Caco-2 (cell line): ENCODE data around the gene SPPL3. TPM values are rescaled to one million over a fixed set of nuclear protein-coding genes. Genes with fewer than 3 reads are reported as not detected.

Experiments used
- BruUV-seq: library from RNA; stranded (reverse); fragments of 400-500 nt; replicated peaks from 2 replicates; lab custom pipeline; 2021; lab: Mats Ljungman, UMichigan
- CTCF ChIA-PET: fragments of 300-600 bp; sonication (Branson Sonifier 250); formaldehyde crosslinking; loops from one replicate; lab custom pipeline; 2022; ENCODE audit warnings: antibody characterized with exemption; lab: Charles Lee
- POLR2A ChIA-PET: fragments of 300-600 bp; sonication (Branson Sonifier 250); formaldehyde crosslinking; loops from one replicate; lab custom pipeline; 2022; ENCODE audit warnings: antibody characterized with exemption; lab: Charles Lee
- DNase-seq, 2 experiments: peaks; one replicate each; pipeline versions ENCODE4 v3.0.0 to v3.0.0-alpha.2; 2020 to 2022
- H3K27me3 ChIP-seq: replicated peaks from 2 replicates; pipeline ENCODE4 v1.6.0; 2011; ENCODE audit warnings: low read length; ENCODE audit not compliant: control insufficient read depth, insufficient read depth
- H3K36me3 ChIP-seq: 2 replicates; pipeline ENCODE4 v1.5.1; 2011; ENCODE audit warnings: low read length; ENCODE audit not compliant: control insufficient read depth, insufficient read depth
- H3K4me1 ChIP-seq: fragments of 250-450 bp; sonication (Bioruptor Pico); 2 replicates; pipeline ENCODE4 v1.5.1; 2020; ENCODE audit warnings: mild to moderate bottlenecking
- H3K4me3 ChIP-seq: 2 replicates; pipeline ENCODE4 v1.5.1; 2011; ENCODE audit warnings: low read depth, mild to moderate bottlenecking, control low read depth, low read length
- H3K9me3 ChIP-seq: fragments of 250-450 bp; sonication (Bioruptor Pico); 2 replicates; pipeline ENCODE4 v1.5.1; 2020; ENCODE audit warnings: mild to moderate bottlenecking, moderate library complexity
- H3K27ac Mint-ChIP-seq: one replicate; pipeline ENCODE4 v1.8.0; 2022; ENCODE audit warnings: mixed read lengths; ENCODE audit not compliant: unreplicated experiment
- H3K27me3 Mint-ChIP-seq: one replicate; pipeline ENCODE4 v1.8.0; 2022; ENCODE audit warnings: mixed read lengths; ENCODE audit not compliant: insufficient read depth, unreplicated experiment
- H3K36me3 Mint-ChIP-seq: one replicate; pipeline ENCODE4 v1.8.0; 2022; ENCODE audit warnings: mild to moderate bottlenecking, mixed read lengths; ENCODE audit not compliant: insufficient read depth, unreplicated experiment
- H3K4me1 Mint-ChIP-seq: one replicate; pipeline ENCODE4 v1.8.0; 2022; ENCODE audit warnings: low read depth, mixed read lengths; ENCODE audit not compliant: unreplicated experiment
- H3K4me3 Mint-ChIP-seq: one replicate; pipeline ENCODE4 v1.8.0; 2022; ENCODE audit warnings: mild to moderate bottlenecking, moderate library complexity, mixed read lengths; ENCODE audit not compliant: unreplicated experiment
- H3K9me3 Mint-ChIP-seq: one replicate; pipeline ENCODE4 v1.8.0; 2022; ENCODE audit warnings: mixed read lengths; ENCODE audit not compliant: unreplicated experiment
- intact Hi-C: fragments of 100-400 bp; cut with micrococcal nuclease; formaldehyde crosslinking; loops from one replicate; pipeline ENCODE4 v1.10.0; 2022; ENCODE audit not compliant: unreplicated experiment
- total RNA-seq: library from RNA; stranded (reverse); gene quantifications from 2 replicates; pipeline ENCODE4 v1.2.3, GENCODE V29; 2022
- TF ChIP-seq, protein P1 (sequence below), 2 experiments: fragments of 200-600 bp in 1 of 2; IDR thresholded peaks; 1 replicate in 1 of 2; 2 replicates in 1 of 2; pipeline versions ENCODE4 v1.5.1 to v1.8.0; 2011 to 2022; ENCODE audit warnings: antibody characterized with exemption in 1 of 2, control low read depth in 1 of 2, inconsistent platforms in 1 of 2, low read depth in 1 of 2, low read length in 1 of 2, mild to moderate bottlenecking in 1 of 2, moderate library complexity in 1 of 2; ENCODE audit not compliant: insufficient read depth in 1 of 2, severe bottlenecking in 1 of 2, unreplicated experiment in 1 of 2

Gene SPPL3
- total RNA-seq, 1 experiment from 2014 or later = 63.4 TPM

GRCh38 chr12:120712610-120713009, 191.5 kb downstream of the SPPL3 start:
- H3K4me3 ChIP-seq = no peak overlapping the region
- ChIA-PET POLR2A (no interaction called here), CTCF (no interaction called here)
- no peaks in the 10 kb centered on the region; the same call in none of the 2 replicates for H3K36me3 ChIP-seq
- DNase-seq = no peak
- peaks cover 9% of the 10 kb centered on the region for H3K4me1 ChIP-seq
- no TSS peak for BruUV-seq
- Mint-ChIP-seq H3K4me3 (no peak overlapping the region), H3K36me3 (peaks cover 49% of the 10 kb centered on the region), H3K27me3 (no peaks in the 10 kb centered on the region), H3K9me3 (no peaks in the 10 kb centered on the region), H3K4me1 (peaks cover 6% of the 10 kb centered on the region), H3K27ac (no peak overlapping the region)
- TF ChIP-seq, protein P1, sequence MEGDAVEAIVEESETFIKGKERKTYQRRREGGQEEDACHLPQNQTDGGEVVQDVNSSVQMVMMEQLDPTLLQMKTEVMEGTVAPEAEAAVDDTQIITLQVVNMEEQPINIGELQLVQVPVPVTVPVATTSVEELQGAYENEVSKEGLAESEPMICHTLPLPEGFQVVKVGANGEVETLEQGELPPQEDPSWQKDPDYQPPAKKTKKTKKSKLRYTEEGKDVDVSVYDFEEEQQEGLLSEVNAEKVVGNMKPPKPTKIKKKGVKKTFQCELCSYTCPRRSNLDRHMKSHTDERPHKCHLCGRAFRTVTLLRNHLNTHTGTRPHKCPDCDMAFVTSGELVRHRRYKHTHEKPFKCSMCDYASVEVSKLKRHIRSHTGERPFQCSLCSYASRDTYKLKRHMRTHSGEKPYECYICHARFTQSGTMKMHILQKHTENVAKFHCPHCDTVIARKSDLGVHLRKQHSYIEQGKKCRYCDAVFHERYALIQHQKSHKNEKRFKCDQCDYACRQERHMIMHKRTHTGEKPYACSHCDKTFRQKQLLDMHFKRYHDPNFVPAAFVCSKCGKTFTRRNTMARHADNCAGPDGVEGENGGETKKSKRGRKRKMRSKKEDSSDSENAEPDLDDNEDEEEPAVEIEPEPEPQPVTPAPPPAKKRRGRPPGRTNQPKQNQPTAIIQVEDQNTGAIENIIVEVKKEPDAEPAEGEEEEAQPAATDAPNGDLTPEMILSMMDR (IDR thresholded peaks at IDR 0.05; ENCODE audit: insufficient read depth in 1 of 2, low read depth in 1 of 2, low read length in 1 of 2, severe bottlenecking in 1 of 2, unreplicated experiment in 1 of 2) = no peak
- H3K27me3 ChIP-seq = no peaks in the 10 kb centered on the region
- H3K9me3 ChIP-seq = no peaks in the 10 kb centered on the region
- intact Hi-C loops = no loop called here

Other genes starting within 250 kb of the SPPL3 start
- 143 and 150 TPM in 2 replicates for gene MLEC, start 217.2 kb downstream of the SPPL3 start, total RNA-seq
- 39.1 and 44.4 TPM in 2 replicates for gene UNC119B, start 193.9 kb downstream of the SPPL3 start, total RNA-seq
- 12.5 and 13.1 TPM in 2 replicates for gene ACADS, start 178.5 kb downstream of the SPPL3 start, total RNA-seq
- gene HNF1A, start 74.2 kb upstream of the SPPL3 start, total RNA-seq = 37.1 and 41.2 TPM in 2 replicates
- gene C12orf43, start 112.1 kb upstream of the SPPL3 start, total RNA-seq = 19.3 and 22.1 TPM in 2 replicates
- gene OASL, start 134.9 kb upstream of the SPPL3 start, total RNA-seq = 0.11 and 0.35 TPM in 2 replicates
- not detected in 2 replicates for gene P2RX7, start 228.5 kb upstream of the SPPL3 start, total RNA-seq